Esophagus muscularis mucosa (tissue), 4 donors: ENCODE measurements around the gene MICB. TPM values are rescaled to one million over a fixed set of nuclear protein-coding genes. Genes with fewer than 3 reads are reported as not detected.

Source experiments
- DNase-seq: peaks from one replicate; pipeline ENCODE4 v3.0.0-alpha.2; 2017; ENCODE audit errors: extremely low spot score
- H3K27ac ChIP-seq, 4 donors: fragments of 200-600 bp; sonication (generic); replicated peaks in 1 of 4; 1 replicate in 3 of 4; 2 replicates in 1 of 4; pipeline ENCODE4 v1.5.1; 2016 to 2019; ENCODE audit warnings: mild to moderate bottlenecking in 1 of 4
- H3K27me3 ChIP-seq, 4 donors: fragments of 200-600 bp; sonication (generic); one replicate each; pipeline versions ENCODE4 v1.5.1 to v1.6.0; 2016 to 2019
- H3K36me3 ChIP-seq, 4 donors: fragments of 200-600 bp; sonication (generic); one replicate each; pipeline ENCODE4 v1.5.1; 2016 to 2019
- H3K4me1 ChIP-seq, 4 donors: fragments of 200-600 bp; sonication (generic); one replicate each; pipeline ENCODE4 v1.5.1; 2016 to 2019
- H3K4me3 ChIP-seq, 4 donors: fragments of 200-600 bp; sonication (generic); 1 replicate in 2 of 4; 2 replicates in 2 of 4; pipeline ENCODE4 v1.5.1; 2016 to 2019; ENCODE audit warnings: mild to moderate bottlenecking in 4 of 4, moderate library complexity in 1 of 4
- H3K9me3 ChIP-seq, 4 donors: fragments of 200-600 bp; sonication (generic); 1 replicate in 3 of 4; 2 replicates in 1 of 4; pipeline ENCODE4 v1.5.1; 2016 to 2019
- CTCF ChIP-seq, 3 experiments: fragments of 200-600 bp in 2 of 3; fragments of 450-650 bp in 1 of 3; sonication (generic) in 2 of 3; IDR thresholded peaks; one replicate each; pipeline ENCODE4 v1.5.1; 2017 to 2019; ENCODE audit warnings: antibody characterized with exemption in 3 of 3, mild to moderate bottlenecking in 2 of 3, moderate library complexity in 1 of 3
- EP300 ChIP-seq: sonication (generic); formaldehyde crosslinking; IDR thresholded peaks from one replicate; pipeline ENCODE4 v1.6.1; 2017; ENCODE audit warnings: antibody characterized with exemption
- POLR2A ChIP-seq: fragments of 450-650 bp; IDR thresholded peaks from one replicate; pipeline ENCODE4 v1.6.1; 2017; ENCODE audit warnings: antibody characterized with exemption, moderate library complexity, mild to moderate bottlenecking, low read depth
- POLR2AphosphoS5 ChIP-seq, 2 donors: sonication (generic); formaldehyde crosslinking; IDR thresholded peaks; one replicate each; pipeline ENCODE4 v1.6.1; 2017; ENCODE audit warnings: antibody characterized with exemption in 2 of 2
- WGBS: methylation state at CpG from one replicate; pipeline ENCODE4 v1.1.5; 2018; 5-methylcytosine and 5-hydroxymethylcytosine counted together
- intact Hi-C: fragments of 100-400 bp; cut with DNase I; formaldehyde crosslinking; loops from one replicate; pipeline ENCODE4 v1.15.1; 2023
- total RNA-seq, 4 donors: library from RNA; depleted of rRNA; stranded (reverse); fragments of >200 nt; gene quantifications; one replicate each; pipeline versions ENCODE4 v1.1.0 to v1.2.1, GENCODE V29; 2016

MICB gene
- total RNA-seq, 4 donors from 2014 or later, result 0.46 to 2.9 (median 1.7) TPM

GRCh38 chr6:31460361-31461025, 37.5 kb upstream of the MICB start:
- H3K4me3 ChIP-seq, result no peak overlapping the region
- TF ChIP-seq POLR2A (no peak), CTCF (IDR thresholded peaks at IDR 0.05) (no peak), EP300 (no peak), POLR2AphosphoS5 (IDR thresholded peaks at IDR 0.05) (no peak)
- H3K9me3 ChIP-seq, result no peaks in the 10 kb centered on the region
- intact Hi-C loops, result no loop called here
- WGBS, result 94% methylated on average over 5 of the region's 5 CpGs
- DNase-seq, result no peak
- no peaks in the 10 kb centered on the region for H3K36me3 ChIP-seq
- H3K4me1 ChIP-seq, result peaks cover 5 to 20% (median 14%) of the 10 kb centered on the region in 4 donors
- H3K27ac ChIP-seq, result no peak overlapping the region
- no peaks in the 10 kb centered on the region for H3K27me3 ChIP-seq

GRCh38 chr6:31462026-31462963, 35.6 kb upstream of the MICB start:
- WGBS, result 52% methylated on average over 11 of the region's 11 CpGs
- peaks cover 5 to 27% (median 14%) of the 10 kb centered on the region in 4 donors for H3K4me1 ChIP-seq
- TF ChIP-seq EP300 (no peak), POLR2AphosphoS5 (IDR thresholded peaks at IDR 0.05) (no peak), POLR2A (no peak), CTCF (IDR thresholded peaks at IDR 0.05) (no peak)
- peak; percentile 70 for DNase-seq
- H3K36me3 ChIP-seq, result no peaks in the 10 kb centered on the region
- no peaks in the 10 kb centered on the region for H3K9me3 ChIP-seq
- peak overlapping the region; percentile 7 to 70 (median 62) for H3K27ac ChIP-seq
- H3K27me3 ChIP-seq, result no peaks in the 10 kb centered on the region
- H3K4me3 ChIP-seq, result peak overlapping the region; percentile 46 to 62 (median 50)
- intact Hi-C loops, result no loop called here

- DNase-seq, result peak; percentile 98
- WGBS, result 22% methylated on average over 28 of the region's 29 CpGs
- Histone ChIP-seq H3K27ac (peak overlapping the region; percentile 49 to 70 (median 62)), H3K27me3 (no peaks in the 10 kb centered on the region), H3K9me3 (no peaks in the 10 kb centered on the region), H3K4me1 (peaks cover 5 to 27% (median 14%) of the 10 kb centered on the region in 4 donors), H3K4me3 (peak overlapping the region; percentile 46 to 62 (median 50)), H3K36me3 (no peaks in the 10 kb centered on the region)
- peak; percentile 70 to 85 for TF ChIP-seq POLR2AphosphoS5 (IDR thresholded peaks at IDR 0.05)
- no peak for TF ChIP-seq CTCF (IDR thresholded peaks at IDR 0.05)
- TF ChIP-seq EP300, result no peak
- peak; percentile 41 for TF ChIP-seq POLR2A
- intact Hi-C loops, result no loop called here
These were observed 34.7 kb upstream of the MICB start for GRCh38 chr6:31462964-31463870.

GRCh38 chr6:31464252-31465184, 33.4 kb upstream of the MICB start:
- Histone ChIP-seq H3K27ac (no peak overlapping the region), H3K9me3 (no peaks in the 10 kb centered on the region), H3K27me3 (no peaks in the 10 kb centered on the region), H3K4me3 (peak overlapping the region; percentile 46 to 62 (median 50)), H3K4me1 (peaks cover 5 to 27% (median 14%) of the 10 kb centered on the region in 4 donors), H3K36me3 (no peaks in the 10 kb centered on the region)
- intact Hi-C loops, result no loop called here
- DNase-seq, result peak; percentile 87
- WGBS, result 85% methylated on average over 6 of the region's 7 CpGs
- no peak for TF ChIP-seq CTCF (IDR thresholded peaks at IDR 0.05)
- TF ChIP-seq EP300, result no peak
- no peak for TF ChIP-seq POLR2AphosphoS5 (IDR thresholded peaks at IDR 0.05)
- TF ChIP-seq POLR2A, result no peak
